HG02884 (cell line): ENCODE results near the gene PREX1.
A peak's percentile ranks its signal among the peaks of the same experiment; 100 is the strongest.

ENCODE experiments used
- ATAC-seq: cut with Tn5 transposase; IDR thresholded peaks from one replicate; pipeline ENCODE4 v1.9.1; 2021; ENCODE audit warnings: mild to moderate bottlenecking, moderate library complexity; ENCODE audit not compliant: unreplicated experiment

Gene PREX1

DNA sequence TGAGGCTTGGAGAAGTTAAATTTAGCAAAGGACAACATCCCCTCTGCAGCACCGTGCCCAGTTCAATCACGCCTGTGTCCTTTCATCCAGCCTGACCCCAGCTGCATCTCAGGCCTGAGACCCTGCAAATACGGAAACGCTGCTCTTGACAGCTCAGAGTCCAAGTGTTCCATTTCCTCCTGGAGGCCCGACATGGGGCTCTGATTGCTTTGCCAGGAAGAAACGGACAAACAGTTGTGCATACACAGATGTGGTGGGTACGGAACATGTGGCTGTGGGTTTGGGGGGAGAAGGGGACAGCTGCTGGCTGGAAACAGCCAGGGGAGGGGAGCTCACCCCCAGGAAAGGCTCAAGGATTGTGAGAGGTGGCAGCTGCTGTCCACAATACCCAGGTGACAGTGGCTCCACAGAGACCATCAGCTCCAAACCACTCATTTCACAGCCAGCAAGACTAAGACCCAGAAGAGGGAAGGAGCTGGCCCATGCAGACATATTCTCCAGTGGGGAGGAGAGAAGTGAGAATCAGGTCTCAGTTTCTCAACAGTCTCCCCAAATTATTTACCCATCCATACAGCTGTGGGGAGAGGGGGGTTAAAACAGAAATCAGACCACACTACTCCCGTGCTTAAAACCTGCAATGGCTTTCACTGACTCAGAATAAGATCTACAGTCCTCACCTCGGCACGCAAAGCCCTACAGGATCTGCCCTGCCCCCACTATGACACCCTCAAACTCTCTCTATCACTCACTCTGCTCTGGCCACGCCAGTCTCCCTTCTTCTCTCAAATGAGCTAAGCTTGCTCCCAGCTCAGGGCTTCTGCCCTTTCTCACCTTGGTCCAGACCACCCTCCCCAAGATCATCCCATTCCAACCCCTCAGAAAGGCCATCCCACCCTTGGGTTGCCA lies 89.1 kb downstream of the PREX1 start:
- peak; percentile 70 for ATAC-seq

DNA sequence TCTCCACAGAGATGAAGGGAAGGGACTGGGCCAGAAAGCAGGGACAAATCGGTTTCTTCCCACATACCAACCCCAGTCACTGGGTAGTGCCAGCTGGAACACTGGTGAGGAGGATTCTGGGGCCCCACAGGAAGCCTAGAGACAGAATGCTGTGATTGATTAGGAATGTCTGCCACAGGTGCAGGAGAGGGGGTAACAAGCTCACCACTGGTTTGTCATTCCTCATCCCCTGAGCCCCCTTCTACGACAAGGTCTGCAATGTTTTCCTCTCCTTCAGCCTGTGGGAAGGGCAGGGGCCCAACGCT lies 89.8 kb downstream of the PREX1 start:
- ATAC-seq: no peak

DNA sequence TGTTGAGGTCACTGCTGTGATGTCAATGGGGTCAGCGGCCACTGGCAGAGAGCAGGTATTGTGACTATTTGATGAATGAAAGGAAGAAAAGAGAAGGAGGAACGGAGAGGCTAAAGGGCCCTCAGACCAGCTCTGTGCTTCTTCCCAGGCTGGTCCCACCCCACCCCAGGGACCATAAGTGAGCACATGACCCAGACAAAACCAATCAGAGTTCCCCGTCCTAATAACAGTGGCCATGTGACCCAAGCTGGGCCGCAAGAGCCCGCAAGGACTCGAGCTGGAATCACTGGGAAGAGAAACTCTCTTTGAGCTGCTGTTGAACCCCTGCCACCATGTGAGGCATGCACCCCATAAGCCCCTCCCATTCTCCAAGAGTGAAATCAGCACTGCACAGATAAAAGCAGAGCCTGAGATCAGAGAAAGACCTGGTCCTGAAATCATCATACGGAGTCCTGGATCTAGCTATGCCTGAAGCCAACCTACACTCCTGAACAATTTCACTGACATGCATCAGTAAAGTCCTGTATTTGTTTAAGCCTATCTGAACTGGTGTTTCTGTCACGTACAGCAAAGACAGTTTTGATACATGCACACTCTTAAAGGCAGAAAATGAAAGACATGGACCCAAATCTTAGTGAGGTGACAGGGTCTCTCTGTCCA lies 90.2 kb downstream of the PREX1 start:
- ATAC-seq: no peak

DNA sequence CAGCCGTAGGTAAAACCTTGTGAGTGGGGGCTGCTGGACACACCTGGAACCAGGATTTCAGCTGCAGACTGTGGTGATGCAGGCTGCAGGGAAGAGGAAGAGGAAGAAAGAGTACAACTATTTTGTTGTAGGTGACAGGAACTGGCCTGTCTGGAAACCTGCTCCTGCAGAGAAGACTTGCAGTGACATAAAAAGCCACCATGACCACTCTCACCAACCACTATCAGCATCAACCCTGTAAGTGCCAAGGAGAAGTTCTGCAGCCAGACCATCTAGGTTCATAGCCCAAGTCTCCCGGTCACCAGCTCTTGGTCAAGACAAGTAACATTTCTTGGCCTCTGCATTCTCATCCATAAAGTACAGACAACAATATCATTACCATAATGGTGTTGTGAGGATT lies 91.2 kb downstream of the PREX1 start:
- no peak for ATAC-seq

DNA sequence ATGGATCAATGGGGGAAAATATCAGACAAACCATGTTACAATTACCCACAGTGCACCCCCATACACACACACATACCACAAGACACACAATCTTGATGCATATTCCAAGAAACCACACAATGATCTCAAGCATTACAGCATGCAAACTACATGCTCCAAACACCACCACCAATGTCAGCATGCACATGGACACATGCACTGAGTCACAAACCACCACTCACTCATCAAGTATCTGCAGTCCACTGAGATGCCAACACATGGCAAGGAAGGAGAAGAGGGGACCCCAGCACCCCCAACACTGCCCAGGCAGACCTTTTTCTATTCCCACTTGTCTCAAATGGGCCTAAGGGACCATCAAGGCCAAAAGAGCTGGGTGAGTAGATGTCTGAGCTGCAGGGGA lies 91.6 kb downstream of the PREX1 start:
- ATAC-seq: no peak

DNA sequence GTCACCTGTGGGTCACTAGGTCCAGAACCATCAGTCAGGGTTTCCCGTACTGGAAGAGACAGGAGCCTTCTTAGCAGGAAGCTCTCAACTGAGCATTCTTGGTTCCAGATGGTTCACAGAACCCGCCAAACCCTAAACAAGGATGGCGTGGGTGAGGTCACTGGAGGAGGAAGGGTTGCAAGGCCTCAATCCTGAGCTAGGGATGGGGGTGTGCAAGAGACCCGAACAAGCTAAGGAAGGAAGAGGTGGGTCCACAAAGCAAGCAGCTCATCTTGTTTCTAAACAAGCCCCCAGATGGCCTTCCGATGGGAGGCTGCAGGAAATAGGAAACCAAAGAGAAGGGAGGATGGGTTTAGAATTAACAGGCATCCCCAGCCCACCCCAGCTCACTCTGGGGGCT lies 92.7 kb downstream of the PREX1 start:
- ATAC-seq: no peak

DNA sequence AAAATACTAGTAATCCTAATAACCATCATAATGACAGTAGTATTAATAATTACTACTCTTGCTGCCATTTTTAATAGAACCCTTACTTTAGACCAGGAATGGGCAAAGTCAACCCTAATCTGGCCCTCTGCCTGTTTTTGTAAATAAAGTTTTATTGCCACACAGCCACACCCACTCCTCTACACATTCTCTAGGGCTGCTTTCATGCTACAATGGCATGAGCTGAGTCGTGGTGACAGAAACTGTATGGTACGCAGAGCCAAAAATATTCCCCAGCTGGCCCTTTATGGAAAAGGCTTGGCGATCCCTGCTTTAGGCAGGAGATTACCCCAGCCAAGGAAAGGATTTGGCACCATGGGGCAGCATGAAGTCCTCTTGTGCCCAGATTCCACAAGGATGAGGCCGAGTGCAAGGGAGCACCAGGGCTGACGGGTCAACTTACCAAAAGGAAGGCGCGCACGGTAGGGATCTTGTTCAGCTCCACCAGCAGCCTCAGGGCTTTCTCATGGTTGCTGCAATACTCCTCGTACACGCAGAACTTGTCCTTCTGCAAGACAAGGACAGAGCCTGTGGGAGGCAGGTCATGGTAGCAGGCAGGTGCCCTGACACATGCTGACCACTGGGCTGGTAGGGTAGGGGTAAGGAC lies 93.6 kb downstream of the PREX1 start:
- no peak for ATAC-seq

DNA sequence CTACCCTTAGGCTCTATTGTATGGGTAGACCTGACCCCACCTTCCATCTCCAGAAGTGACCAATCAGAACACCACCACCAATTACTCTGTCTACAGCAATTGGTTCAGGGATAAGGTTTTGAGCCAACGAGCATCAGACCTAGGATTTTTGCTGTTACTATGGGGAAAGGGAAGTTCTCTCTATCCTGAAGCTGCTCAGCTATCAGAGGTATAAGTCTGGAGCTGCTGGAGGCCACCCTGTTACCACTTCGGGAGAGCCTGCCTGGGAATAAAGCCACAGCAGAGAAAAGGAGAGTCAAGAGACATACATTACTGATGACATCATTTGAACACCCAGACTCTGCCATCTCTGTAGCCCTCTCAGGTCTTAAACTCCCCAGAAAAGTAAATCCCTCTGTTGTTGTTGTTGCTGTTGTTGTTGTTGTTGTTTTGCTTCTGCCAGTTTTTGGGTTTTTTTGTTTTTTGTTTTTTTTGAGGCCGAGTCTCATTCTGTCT lies 94.5 kb downstream of the PREX1 start:
- no peak for ATAC-seq

DNA sequence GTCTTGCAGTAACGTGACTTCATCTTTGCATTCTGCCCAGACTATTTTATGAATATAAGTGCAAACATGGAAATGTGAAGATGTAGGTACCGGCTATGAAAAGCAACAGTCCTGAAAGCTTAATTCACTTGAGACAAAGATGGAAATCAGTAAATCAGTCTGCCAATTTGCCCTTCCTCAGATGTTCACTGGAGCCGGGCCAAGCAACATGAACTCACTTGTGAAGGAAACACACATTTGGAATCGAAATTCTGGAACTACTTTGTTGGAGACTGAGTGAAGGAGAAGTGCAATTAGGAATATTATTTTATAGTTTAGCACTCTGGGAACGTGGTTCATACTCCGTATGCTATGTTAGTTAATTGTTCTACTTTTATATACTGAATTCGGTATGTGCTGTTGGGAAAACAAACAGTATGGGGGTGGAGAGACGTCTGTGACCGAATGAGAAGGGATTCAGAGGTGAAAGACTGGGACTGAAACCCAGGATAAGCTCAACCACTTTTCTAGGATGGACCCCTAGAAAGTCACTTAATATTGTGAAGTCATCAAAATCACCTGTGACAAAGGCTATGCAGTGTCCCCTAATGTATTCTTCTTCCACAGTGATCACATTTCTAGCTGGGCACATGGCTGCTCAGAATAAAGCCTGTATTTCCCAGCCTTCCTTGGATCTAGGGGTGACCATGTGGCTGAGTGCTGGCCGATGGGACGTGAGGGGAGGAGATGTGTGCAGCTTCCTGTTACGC lies 95.5 kb downstream of the PREX1 start:
- ATAC-seq: no peak

DNA sequence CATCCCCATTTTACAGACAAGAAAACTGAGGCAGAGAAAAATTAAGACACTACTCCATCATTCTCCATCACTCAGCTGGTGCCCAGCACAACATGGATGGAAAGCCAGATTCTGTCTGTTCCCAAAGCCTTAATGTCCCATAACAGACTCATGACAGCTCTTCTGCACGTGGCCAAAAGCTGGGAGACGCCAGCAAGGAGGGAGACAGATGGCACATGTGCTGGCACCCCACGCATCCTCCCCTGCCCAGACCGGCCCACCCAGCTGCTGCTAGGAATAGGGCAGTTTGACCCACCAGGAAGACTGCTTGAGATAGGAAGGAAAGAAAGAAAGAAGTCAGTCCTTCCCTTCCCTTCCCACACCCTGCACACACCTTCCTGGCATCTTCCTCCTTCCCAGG lies 96.3 kb downstream of the PREX1 start:
- no peak for ATAC-seq

DNA sequence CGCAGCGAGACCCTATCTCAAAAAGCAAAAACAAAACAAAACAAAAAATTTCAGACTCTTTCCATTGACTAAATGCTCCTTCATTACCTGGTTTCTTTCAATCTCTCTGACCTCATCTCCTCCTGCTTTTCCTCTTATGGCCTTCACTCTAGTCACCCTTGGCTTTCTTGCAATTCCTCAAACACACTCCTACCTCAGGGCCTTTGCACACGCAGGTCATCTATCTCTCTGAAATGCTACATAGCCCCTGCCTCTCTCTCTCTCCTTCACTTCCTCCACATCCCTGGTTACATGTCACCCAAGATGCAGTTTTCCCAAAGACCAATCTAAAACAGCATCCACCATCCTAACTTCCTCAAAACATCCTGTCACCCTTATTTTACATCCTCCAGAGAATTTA lies 96.8 kb downstream of the PREX1 start:
- ATAC-seq: no peak

DNA sequence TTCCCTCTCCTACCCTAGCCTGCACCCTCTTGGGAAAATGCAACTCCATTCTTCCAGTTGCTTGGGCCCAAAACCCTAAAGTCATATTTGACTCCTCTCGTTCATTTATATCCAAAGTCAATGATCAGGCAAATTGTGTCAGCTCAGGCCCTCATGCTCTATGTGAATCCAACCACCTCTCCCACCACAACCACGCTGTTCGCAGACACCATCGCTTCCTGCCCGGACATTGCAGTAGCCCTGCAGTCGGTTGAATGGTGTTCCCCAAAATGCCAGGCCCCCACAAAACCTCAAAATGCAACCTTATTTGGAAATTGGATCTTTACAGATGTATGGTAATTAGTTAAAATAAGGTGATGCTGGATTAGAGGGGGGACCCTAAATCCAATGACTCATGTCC lies 98.3 kb downstream of the PREX1 start:
- no peak for ATAC-seq

DNA sequence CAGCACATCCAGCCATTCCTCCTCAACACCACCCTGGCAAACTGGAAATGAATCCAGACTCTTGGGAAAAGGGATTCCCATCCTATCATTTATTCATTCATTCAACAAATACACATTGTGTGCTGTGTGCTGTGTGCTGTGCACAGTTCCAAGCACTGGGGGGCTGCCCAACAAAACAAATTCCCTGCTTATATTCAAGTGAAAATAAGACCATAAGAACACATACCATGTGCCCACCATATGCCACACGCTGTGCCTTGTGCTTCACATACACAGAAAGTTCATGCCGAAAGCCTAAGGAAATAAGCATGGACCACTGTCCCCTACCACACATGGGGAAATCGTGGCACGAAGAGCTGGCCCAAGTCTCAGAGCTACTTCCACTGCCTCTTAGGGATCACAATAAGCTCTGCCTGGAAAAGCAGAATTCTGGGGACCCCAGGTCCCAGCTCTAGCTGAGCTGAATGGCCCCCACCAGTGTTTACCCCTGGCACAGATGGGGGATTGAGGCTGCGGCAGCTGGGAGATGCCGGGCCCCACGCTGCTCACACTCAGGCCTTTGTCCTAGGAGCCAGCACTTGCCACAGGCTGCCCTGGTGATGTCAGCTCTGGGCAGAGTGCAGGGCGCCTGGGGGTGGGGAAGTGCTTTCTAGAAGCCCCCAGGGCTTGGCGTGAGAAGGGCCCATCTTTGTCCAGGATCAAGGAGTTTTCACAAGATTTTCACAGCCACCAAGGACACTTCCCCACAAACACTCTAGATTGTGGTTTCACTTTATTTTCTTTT lies 99.6 kb downstream of the PREX1 start:
- ATAC-seq: no peak

DNA sequence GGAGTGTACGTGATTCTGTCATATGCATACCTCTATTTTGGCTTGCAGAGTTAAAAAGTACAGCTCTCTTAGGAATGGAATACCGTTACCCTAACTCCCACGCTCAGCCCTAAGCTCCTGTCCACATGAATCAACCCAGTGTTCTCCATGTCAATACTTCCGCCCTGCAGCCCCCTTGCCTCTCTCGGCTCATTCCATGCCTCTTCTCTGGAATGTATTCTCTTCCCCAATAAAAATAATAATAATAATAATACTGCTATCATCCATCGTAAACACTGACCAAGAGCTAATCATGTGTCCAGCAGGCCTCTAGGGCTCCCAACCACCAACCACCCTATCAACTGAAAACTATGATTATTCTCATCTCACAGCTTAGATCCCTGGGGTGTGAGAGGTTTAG lies 100.6 kb downstream of the PREX1 start:
- ATAC-seq: no peak

DNA sequence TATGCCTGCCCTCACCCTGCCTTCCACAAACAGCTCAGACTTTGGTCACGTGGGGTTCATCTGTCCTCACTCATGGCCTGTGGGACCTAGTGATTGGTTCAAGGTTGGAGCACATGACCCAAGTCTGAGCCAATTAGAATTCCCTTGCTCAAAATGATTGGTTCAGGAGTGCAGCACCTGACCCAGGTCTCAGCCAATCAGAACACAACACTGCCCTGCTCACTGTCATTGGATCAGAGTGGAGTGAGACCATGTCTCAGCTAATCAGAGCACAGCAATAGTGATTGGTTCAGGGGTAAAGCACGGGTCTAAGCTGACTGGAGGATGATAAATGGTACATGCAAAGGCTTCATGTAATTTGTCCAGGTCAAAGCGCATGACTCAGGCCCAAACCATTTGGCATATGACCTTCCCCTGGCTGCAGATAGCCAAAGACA lies 102.2 kb downstream of the PREX1 start:
- no peak for ATAC-seq

DNA sequence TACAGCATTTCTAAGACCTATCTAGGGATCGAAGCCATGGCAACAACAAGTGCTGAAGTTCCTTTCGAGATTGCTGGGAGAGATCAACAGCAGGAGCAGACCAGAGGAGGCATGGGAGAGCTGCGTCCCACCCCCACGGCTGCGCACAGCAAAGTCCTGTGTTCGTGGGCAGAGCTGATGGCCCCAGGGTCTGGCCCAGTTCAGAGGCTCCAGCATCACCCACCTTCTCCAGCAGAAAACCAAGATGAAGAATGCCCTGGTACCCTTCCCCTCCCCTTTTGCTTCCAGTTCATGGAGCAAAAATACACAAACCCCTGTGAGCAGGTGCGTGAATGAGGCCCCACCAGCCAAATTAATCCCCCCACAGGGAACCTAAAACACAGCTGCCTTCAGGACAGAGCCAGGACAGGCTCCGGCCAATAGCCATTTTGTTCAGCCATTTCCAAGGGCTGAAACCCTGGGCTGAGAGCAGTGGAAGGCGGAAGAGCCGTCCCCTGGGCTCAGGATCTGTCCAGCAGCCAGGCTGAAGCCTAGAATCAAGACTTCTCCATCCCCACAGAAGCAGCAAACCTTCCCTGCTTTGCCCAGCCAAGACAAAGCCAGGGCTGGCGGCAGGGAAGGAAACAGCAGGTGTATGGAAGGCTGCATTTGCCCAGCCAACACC lies 102.8 kb downstream of the PREX1 start:
- ATAC-seq: no peak

DNA sequence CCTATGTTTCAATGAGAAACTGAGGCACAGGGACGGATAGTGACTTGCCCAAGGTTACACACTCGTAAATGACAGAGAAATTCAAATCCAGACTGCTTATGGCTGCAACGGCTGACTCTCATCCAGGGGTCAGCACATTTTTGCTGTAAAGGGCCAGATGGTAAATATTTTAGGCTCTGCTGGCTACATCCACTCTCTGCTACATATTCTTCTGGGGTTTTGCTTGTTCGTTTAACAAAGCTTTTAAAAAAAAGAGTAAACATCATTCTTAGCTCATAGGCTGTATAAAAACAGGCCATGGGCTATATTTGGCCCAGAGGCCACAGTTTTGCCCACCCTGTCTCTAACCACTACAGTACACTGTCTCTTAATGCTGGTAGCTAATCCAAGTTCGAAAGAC lies 103.4 kb downstream of the PREX1 start:
- ATAC-seq: no peak

DNA sequence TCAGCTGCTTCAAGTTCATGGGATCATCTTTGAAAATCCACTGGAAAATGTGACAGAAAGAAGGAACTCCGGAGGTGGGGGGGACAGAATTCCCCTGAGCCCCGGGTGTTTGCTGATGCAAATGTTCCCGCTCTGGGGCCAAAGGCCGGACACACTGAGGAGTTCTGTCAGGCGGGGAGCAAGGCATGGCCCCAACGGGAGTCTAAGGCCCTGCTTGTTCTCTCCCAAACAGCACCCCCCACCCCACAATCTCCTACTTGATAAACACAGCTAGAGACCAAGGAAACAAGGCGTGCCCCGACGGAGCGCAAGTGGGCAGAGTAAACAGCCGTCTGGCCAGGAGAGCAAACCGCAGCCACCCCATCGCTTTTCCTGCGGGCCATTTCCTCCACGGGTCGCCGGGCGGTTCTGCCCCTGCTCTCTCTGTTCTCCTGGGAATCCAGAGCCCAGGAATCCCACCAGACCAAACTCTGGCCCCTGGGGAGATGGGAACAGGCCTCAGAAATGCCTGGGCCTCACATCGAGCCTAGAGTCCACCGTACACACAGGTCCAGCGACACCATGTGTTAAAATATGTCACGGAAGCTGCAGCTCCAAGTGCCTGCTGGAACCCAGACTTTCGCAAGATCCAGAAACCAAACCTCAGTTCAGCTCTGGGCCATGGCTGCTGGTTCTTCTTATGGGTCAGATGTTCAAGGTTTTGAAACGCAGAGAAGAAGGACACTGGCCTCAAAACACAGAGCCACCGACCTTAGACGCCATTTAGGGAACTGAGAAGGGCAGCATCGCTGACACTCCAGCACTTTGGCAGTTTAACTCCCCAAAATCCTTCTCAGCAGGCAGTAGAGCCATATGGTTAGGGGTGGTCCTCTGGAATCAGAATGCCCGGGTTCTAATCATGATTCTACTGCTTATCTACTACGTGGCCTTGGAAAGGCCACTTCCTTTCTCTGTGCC lies 104.2 kb downstream of the PREX1 start:
- no peak for ATAC-seq

DNA sequence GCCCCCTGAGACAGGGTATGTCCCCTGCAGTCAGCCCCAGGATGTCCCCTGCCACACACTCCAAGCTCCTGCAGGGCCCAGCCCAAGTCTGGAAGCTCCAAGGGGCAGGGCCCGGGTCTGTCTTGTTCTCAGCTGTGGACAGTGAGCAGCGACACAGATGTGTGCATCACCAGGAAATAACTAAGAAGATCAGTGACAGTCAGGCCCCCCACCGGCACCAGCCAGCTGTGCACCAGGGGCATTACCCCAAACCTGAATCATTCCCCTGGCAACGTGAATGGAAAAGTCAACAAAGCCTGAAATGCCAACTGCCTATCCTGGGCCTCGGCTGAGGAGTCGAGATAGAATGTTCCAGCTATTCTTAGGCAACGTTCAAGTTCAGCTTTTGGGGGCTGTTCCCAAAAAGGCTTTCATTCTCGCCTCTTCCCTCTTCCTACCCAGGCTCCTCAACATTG lies 105.0 kb downstream of the PREX1 start:
- ATAC-seq: no peak
